ENCODE results near the gene BMPER.

Gene BMPER

GRCh38 chr7:33996899-33997298 lies 91.6 kb downstream of the BMPER start:
- H3K4me1 Mint-ChIP-seq (ENCODE audit: low read depth) = peaks cover 5% of the 10 kb centered on the region
- H3K36me3 Mint-ChIP-seq = no peaks in the 10 kb centered on the region
- H3K4me3 Mint-ChIP-seq = no peak overlapping the region
- H3K27ac Mint-ChIP-seq = no peak overlapping the region
- peaks cover 9% of the 10 kb centered on the region for H3K9me3 Mint-ChIP-seq (ENCODE audit: low read depth)
- no peaks in the 10 kb centered on the region for H3K27me3 Mint-ChIP-seq

- H3K4me1 Mint-ChIP-seq (ENCODE audit: low read depth) = peaks cover 5% of the 10 kb centered on the region
- H3K9me3 Mint-ChIP-seq (ENCODE audit: low read depth) = peaks cover 14% of the 10 kb centered on the region
- H3K4me3 Mint-ChIP-seq = no peak overlapping the region
- H3K36me3 Mint-ChIP-seq = no peaks in the 10 kb centered on the region
- no peak overlapping the region for H3K27ac Mint-ChIP-seq
- H3K27me3 Mint-ChIP-seq = no peaks in the 10 kb centered on the region
Observed at GRCh38 chr7:33998476-33998875, 93.1 kb downstream of the BMPER start.

- H3K27ac Mint-ChIP-seq = no peak overlapping the region
- H3K36me3 Mint-ChIP-seq = no peaks in the 10 kb centered on the region
- no peaks in the 10 kb centered on the region for H3K4me1 Mint-ChIP-seq (ENCODE audit: low read depth)
- H3K4me3 Mint-ChIP-seq = no peak overlapping the region
- peaks cover 8% of the 10 kb centered on the region for H3K27me3 Mint-ChIP-seq
- no peaks in the 10 kb centered on the region for H3K9me3 Mint-ChIP-seq (ENCODE audit: low read depth)
Observed at GRCh38 chr7:34011017-34011695, 105.8 kb downstream of the BMPER start.

- H3K4me3 Mint-ChIP-seq = no peak overlapping the region
- peaks cover 8% of the 10 kb centered on the region for H3K27me3 Mint-ChIP-seq
- H3K27ac Mint-ChIP-seq = no peak overlapping the region
- H3K9me3 Mint-ChIP-seq (ENCODE audit: low read depth) = no peaks in the 10 kb centered on the region
- no peaks in the 10 kb centered on the region for H3K4me1 Mint-ChIP-seq (ENCODE audit: low read depth)
- H3K36me3 Mint-ChIP-seq = no peaks in the 10 kb centered on the region
Observed at GRCh38 chr7:34011696-34012095, 106.4 kb downstream of the BMPER start.

- no peak overlapping the region for H3K27ac Mint-ChIP-seq
- no peaks in the 10 kb centered on the region for H3K36me3 Mint-ChIP-seq
- H3K27me3 Mint-ChIP-seq = peaks cover 8% of the 10 kb centered on the region
- no peak overlapping the region for H3K4me3 Mint-ChIP-seq
- H3K4me1 Mint-ChIP-seq (ENCODE audit: low read depth) = no peaks in the 10 kb centered on the region
- no peaks in the 10 kb centered on the region for H3K9me3 Mint-ChIP-seq (ENCODE audit: low read depth)
Observed at GRCh38 chr7:34013421-34013820, 108.1 kb downstream of the BMPER start.

- Mint-ChIP-seq H3K36me3 (no peaks in the 10 kb centered on the region), H3K9me3 (ENCODE audit: low read depth) (no peaks in the 10 kb centered on the region)
Observed at GRCh38 chr7:34015651-34016050, 110.3 kb downstream of the BMPER start.

GRCh38 chr7:34016876-34017275 lies 111.5 kb downstream of the BMPER start:
- H3K36me3 Mint-ChIP-seq = no peaks in the 10 kb centered on the region
- peaks cover 4% of the 10 kb centered on the region for H3K27me3 Mint-ChIP-seq
- no peaks in the 10 kb centered on the region for H3K9me3 Mint-ChIP-seq (ENCODE audit: low read depth)
- H3K27ac Mint-ChIP-seq = no peak overlapping the region
- no peaks in the 10 kb centered on the region for H3K4me1 Mint-ChIP-seq (ENCODE audit: low read depth)
- H3K4me3 Mint-ChIP-seq = no peak overlapping the region

More at GRCh38 chr7:34015651-34016050, 110.3 kb downstream of the BMPER start:
- Mint-ChIP-seq H3K27me3 (peaks cover 4% of the 10 kb centered on the region), H3K4me1 (ENCODE audit: low read depth) (no peaks in the 10 kb centered on the region), H3K27ac (no peak overlapping the region), H3K4me3 (no peak overlapping the region)

- H3K27me3 Mint-ChIP-seq = peaks cover 6% of the 10 kb centered on the region
- H3K27ac Mint-ChIP-seq = no peak overlapping the region
- no peak overlapping the region for H3K4me3 Mint-ChIP-seq
- H3K4me1 Mint-ChIP-seq (ENCODE audit: low read depth) = no peaks in the 10 kb centered on the region
- no peaks in the 10 kb centered on the region for H3K36me3 Mint-ChIP-seq
- no peaks in the 10 kb centered on the region for H3K9me3 Mint-ChIP-seq (ENCODE audit: low read depth)
Observed at GRCh38 chr7:34019301-34019790, 114.0 kb downstream of the BMPER start.

GRCh38 chr7:34022626-34023025 lies 117.3 kb downstream of the BMPER start:
- Mint-ChIP-seq H3K27ac (no peak overlapping the region), H3K9me3 (ENCODE audit: low read depth) (no peaks in the 10 kb centered on the region), H3K4me3 (no peak overlapping the region), H3K27me3 (peaks cover 2% of the 10 kb centered on the region), H3K36me3 (no peaks in the 10 kb centered on the region), H3K4me1 (ENCODE audit: low read depth) (no peaks in the 10 kb centered on the region)

GRCh38 chr7:34025600-34025999 lies 120.3 kb downstream of the BMPER start:
- H3K36me3 Mint-ChIP-seq = no peaks in the 10 kb centered on the region
- H3K4me1 Mint-ChIP-seq (ENCODE audit: low read depth) = no peaks in the 10 kb centered on the region
- H3K9me3 Mint-ChIP-seq (ENCODE audit: low read depth) = no peaks in the 10 kb centered on the region
- H3K27ac Mint-ChIP-seq = no peak overlapping the region
- no peak overlapping the region for H3K4me3 Mint-ChIP-seq
- peaks cover 2% of the 10 kb centered on the region for H3K27me3 Mint-ChIP-seq

GRCh38 chr7:34026481-34027190 lies 121.3 kb downstream of the BMPER start:
- no peaks in the 10 kb centered on the region for H3K9me3 Mint-ChIP-seq (ENCODE audit: low read depth)
- H3K36me3 Mint-ChIP-seq = no peaks in the 10 kb centered on the region
- H3K27me3 Mint-ChIP-seq = peaks cover 2% of the 10 kb centered on the region
- no peaks in the 10 kb centered on the region for H3K4me1 Mint-ChIP-seq (ENCODE audit: low read depth)
- no peak overlapping the region for H3K4me3 Mint-ChIP-seq
- no peak overlapping the region for H3K27ac Mint-ChIP-seq

- no peak overlapping the region for H3K27ac Mint-ChIP-seq
- no peak overlapping the region for H3K4me3 Mint-ChIP-seq
- peaks cover 5% of the 10 kb centered on the region for H3K9me3 Mint-ChIP-seq (ENCODE audit: low read depth)
Observed at GRCh38 chr7:34031156-34031555, 125.8 kb downstream of the BMPER start.

GRCh38 chr7:34034728-34035127 lies 129.4 kb downstream of the BMPER start:
- Mint-ChIP-seq H3K4me1 (ENCODE audit: low read depth) (no peaks in the 10 kb centered on the region), H3K27me3 (peaks cover 5% of the 10 kb centered on the region), H3K27ac (no peak overlapping the region), H3K4me3 (no peak overlapping the region), H3K36me3 (no peaks in the 10 kb centered on the region), H3K9me3 (ENCODE audit: low read depth) (peaks cover 5% of the 10 kb centered on the region)

More at GRCh38 chr7:34031156-34031555, 125.8 kb downstream of the BMPER start:
- Mint-ChIP-seq H3K27me3 (peaks cover 3% of the 10 kb centered on the region), H3K4me1 (ENCODE audit: low read depth) (no peaks in the 10 kb centered on the region), H3K36me3 (no peaks in the 10 kb centered on the region)

- peaks cover 5% of the 10 kb centered on the region for H3K27me3 Mint-ChIP-seq
Observed at GRCh38 chr7:34036051-34036920, 130.9 kb downstream of the BMPER start.

More at GRCh38 chr7:34036051-34036920, 130.9 kb downstream of the BMPER start:
- peaks cover 5% of the 10 kb centered on the region for H3K9me3 Mint-ChIP-seq (ENCODE audit: low read depth)
- H3K36me3 Mint-ChIP-seq = no peaks in the 10 kb centered on the region
- no peak overlapping the region for H3K27ac Mint-ChIP-seq
- no peaks in the 10 kb centered on the region for H3K4me1 Mint-ChIP-seq (ENCODE audit: low read depth)
- no peak overlapping the region for H3K4me3 Mint-ChIP-seq
